Prostate gland (tissue), 2 donors: ENCODE data around the gene ISCU.

Experiments
- POLR2A ChIP-seq: fragments of 450-650 bp; IDR thresholded peaks from one replicate; pipeline ENCODE4 v1.6.1; 2016; ENCODE audit warnings: antibody characterized with exemption, mild to moderate bottlenecking
- POLR2AphosphoS5 ChIP-seq: sonication (generic); formaldehyde crosslinking; IDR thresholded peaks from one replicate; pipeline ENCODE4 v1.6.1; 2017; ENCODE audit warnings: antibody characterized with exemption
- TF ChIP-seq, protein P1 (sequence below), 4 experiments: fragments of 200-600 bp in 2 of 4; fragments of 450-650 bp in 2 of 4; sonication (generic) in 2 of 4; IDR thresholded peaks; 1 replicate in 3 of 4; 2 replicates in 1 of 4; pipeline ENCODE4 v1.5.1; 2016 to 2019; ENCODE audit warnings: antibody characterized with exemption in 4 of 4, mild to moderate bottlenecking in 2 of 4, moderate library complexity in 2 of 4

DNA sequence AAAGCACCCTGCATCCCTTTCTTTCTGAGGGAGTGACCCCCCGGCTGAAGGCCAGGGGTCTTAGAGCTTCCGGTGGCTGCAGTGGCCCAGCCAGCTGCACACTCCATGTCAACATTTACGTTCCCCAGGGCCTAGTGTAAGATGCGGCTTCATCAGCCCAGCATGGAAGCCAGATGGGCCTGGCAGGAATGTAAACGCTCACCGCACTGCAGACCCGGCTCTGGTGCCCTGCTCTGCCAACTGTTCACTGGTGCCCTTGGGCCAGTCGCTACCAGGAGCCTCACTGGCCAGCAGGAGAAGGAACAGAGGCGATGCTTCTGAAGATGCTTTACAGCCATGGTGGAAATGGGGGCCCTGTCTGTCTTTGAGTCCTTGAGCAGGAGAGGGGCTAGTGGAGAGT, 44.1 kb downstream of the ISCU start:
- TF ChIP-seq, protein P1, sequence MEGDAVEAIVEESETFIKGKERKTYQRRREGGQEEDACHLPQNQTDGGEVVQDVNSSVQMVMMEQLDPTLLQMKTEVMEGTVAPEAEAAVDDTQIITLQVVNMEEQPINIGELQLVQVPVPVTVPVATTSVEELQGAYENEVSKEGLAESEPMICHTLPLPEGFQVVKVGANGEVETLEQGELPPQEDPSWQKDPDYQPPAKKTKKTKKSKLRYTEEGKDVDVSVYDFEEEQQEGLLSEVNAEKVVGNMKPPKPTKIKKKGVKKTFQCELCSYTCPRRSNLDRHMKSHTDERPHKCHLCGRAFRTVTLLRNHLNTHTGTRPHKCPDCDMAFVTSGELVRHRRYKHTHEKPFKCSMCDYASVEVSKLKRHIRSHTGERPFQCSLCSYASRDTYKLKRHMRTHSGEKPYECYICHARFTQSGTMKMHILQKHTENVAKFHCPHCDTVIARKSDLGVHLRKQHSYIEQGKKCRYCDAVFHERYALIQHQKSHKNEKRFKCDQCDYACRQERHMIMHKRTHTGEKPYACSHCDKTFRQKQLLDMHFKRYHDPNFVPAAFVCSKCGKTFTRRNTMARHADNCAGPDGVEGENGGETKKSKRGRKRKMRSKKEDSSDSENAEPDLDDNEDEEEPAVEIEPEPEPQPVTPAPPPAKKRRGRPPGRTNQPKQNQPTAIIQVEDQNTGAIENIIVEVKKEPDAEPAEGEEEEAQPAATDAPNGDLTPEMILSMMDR (IDR thresholded peaks at IDR 0.05) = no peak
- no peak for TF ChIP-seq POLR2A
- no peak for TF ChIP-seq POLR2AphosphoS5
